ENCODE results near the gene NLN. TPM values are rescaled to one million over a fixed set of nuclear protein-coding genes. Genes with fewer than 3 reads are reported as not detected.

The NLN gene
- total RNA-seq: 42.2 and 53.8 TPM in 2 replicates

DNA sequence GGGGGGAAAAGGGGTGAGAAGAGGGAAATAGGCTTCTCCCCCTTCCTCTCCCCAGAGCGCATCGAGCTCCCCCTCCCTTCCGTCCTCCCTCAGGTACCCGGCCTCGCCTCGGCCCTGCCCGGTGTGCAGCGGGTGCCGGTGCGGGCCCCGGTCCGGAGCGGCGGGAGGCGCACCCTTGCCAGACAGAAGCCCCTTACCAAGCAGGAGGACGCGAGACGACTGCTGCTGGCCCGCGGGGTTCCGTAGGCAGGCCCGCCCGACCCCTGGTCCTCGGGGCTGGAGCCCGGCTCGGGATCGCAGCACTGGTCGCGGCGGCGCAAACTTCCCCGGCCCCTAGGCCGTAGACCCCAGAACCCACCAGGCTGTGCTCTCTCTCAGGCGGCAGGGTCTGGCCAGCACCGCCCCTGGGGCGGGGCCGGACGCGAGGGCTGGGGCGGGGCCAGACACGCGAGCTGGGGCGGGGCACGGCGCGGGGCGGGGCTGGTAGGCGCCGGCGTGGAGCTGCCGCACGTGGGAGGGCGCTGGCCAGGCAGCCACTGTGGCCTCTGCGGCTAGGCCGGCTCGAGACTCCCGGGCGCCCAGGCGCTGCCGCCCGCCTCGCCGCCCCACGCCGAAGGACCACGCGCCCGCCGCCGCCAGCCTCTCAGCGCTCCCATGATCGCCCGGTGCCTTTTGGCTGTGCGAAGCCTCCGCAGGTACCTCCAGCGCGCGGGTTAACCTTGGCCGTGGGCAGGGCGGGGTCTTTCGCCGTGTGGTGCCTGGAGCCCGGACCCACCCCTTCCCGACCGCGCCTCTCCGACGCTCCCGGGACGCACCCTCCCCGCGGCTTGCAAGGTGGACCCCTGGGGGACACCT is at the start of gene NLN, which contains the start of gene SGTB:
TSS of gene NLN (plus strand) at position 486 of the 855 bp plus-strand sequence. CDS start at position 655, 169 bp downstream.
TSS of gene SGTB (minus strand) at position 390 of the 855 bp plus-strand sequence. CDS start 1,302 bp downstream, outside the sequence.

Other genes starting within 250 kb of the NLN start
- gene ADAMTS6, start 240.3 kb upstream of the NLN start, total RNA-seq: 86.4 and 100 TPM in 2 replicates
- gene CENPK, start 159.0 kb upstream of the NLN start, total RNA-seq: 20.5 and 24.6 TPM in 2 replicates
- gene PPWD1, start 158.9 kb upstream of the NLN start, total RNA-seq: 36.1 and 52.3 TPM in 2 replicates
- 13.3 and 22.6 TPM in 2 replicates for gene TRIM23, start 97.9 kb upstream of the NLN start, total RNA-seq
- gene SHLD3, start 97.2 kb upstream of the NLN start, total RNA-seq: 5.5 and 8.1 TPM in 2 replicates
- gene TRAPPC13, start 97.2 kb upstream of the NLN start, total RNA-seq: 18.8 and 36.8 TPM in 2 replicates
- 10.1 and 14.4 TPM in 2 replicates for gene SGTB, start 96 bp upstream of the NLN start, total RNA-seq
- 44.2 and 49.5 TPM in 2 replicates for gene ERBIN, start 204.4 kb downstream of the NLN start, total RNA-seq